ENCODE measurements around the gene IGF2R.

Gene IGF2R

DNA sequence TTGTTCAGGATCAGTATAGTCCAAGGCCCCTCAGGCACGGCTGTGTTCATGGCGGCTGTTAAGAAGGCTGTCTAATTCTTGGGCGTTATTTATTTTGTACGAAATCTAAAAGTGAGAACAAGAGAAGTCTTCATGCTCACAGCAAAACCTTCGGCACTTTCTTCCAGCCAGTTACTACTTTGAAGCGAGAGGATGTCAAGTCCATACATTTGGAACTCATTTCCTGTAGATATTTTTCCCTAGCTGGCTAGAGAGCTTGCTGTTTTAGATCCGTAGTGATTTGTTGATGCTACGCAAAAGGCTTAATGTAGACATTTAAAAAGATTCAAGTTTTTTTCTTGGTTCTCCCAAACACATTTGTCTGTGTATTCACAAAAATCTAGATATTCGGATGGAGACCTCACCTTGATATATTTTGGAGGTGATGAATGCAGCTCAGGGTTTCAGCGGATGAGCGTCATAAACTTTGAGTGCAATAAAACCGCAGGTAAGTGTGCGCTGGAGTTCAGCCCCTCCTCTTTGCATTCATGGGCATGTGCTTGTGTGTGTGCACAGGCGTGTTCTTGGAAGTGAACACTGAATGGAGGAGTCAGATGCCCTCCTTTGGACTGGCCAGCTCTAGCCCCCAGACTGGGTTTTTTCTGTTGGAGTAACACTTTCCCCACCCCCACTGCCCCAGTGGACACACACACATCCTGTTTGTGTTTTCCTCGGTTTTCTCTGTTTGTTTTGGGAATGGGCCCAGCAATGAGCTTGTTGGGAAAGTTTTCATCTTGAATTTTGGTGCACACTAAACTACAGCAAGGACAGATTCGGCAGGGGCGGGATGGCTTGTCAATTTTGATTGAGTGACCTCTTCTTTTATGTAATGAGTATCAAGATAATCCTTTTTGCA lies 65.4 kb downstream of the IGF2R start:
- Histone ChIP-seq H3K4me2 (ENCODE audit: low read length) (no peak overlapping the region), H3K4me3 (ENCODE audit: low read length) (no peak overlapping the region), H3K79me2 (ENCODE audit: control insufficient read depth, low read length) (no peaks in the 10 kb centered on the region), H3K4me1 (ENCODE audit: control insufficient read depth, low read length) (no peaks in the 10 kb centered on the region), H3K36me3 (ENCODE audit: control insufficient read depth, low read length) (peaks cover 28% of the 10 kb centered on the region), H3F3A (ENCODE audit: control insufficient read depth, insufficient read depth) (no peaks in the 10 kb centered on the region), H3K9me2 (replicated peaks; ENCODE audit: control insufficient read depth, low read length) (no peaks in the 10 kb centered on the region), H4K20me1 (ENCODE audit: control insufficient read depth, insufficient read depth, low read depth, low read length) (no peaks in the 10 kb centered on the region), H3K9me3 (ENCODE audit: control insufficient read depth, insufficient read depth, low read length) (no peaks in the 10 kb centered on the region), H3K27ac (ENCODE audit: low read depth, low read length) (no peak overlapping the region), H3K27me3 (ENCODE audit: control insufficient read depth, low read length) (no peaks in the 10 kb centered on the region)
- TF ChIP-seq, protein P1, sequence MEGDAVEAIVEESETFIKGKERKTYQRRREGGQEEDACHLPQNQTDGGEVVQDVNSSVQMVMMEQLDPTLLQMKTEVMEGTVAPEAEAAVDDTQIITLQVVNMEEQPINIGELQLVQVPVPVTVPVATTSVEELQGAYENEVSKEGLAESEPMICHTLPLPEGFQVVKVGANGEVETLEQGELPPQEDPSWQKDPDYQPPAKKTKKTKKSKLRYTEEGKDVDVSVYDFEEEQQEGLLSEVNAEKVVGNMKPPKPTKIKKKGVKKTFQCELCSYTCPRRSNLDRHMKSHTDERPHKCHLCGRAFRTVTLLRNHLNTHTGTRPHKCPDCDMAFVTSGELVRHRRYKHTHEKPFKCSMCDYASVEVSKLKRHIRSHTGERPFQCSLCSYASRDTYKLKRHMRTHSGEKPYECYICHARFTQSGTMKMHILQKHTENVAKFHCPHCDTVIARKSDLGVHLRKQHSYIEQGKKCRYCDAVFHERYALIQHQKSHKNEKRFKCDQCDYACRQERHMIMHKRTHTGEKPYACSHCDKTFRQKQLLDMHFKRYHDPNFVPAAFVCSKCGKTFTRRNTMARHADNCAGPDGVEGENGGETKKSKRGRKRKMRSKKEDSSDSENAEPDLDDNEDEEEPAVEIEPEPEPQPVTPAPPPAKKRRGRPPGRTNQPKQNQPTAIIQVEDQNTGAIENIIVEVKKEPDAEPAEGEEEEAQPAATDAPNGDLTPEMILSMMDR (IDR thresholded peaks at IDR 0.05; ENCODE audit: low read depth, low read length, poor library complexity, severe bottlenecking): no peak
- TF ChIP-seq EZH2phosphoT487 (IDR thresholded peaks at IDR 0.05; ENCODE audit: borderline replicate concordance, low read length): no peak

DNA sequence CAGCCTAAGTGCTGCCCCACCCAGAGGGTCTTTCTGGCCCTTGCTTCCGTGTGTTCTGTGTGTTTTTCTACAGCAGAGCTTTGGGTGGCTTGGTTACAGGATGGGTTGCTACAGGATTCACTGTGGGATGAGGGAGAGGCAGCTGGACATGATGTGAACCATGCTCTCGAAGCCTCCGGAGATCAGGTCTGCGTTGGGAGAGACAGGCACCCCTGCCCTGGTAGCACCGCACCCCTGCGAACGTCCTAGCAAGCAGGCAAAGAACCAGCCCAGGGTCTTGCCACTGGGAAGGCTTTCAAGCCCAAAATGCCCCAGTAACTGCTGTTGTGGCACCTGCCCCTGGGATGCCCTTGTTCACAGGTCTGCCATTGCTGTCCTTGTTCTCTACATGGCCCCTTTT lies 66.4 kb downstream of the IGF2R start:
- H3K27ac ChIP-seq (ENCODE audit: low read depth, low read length): no peak overlapping the region
- no peaks in the 10 kb centered on the region for H3K79me2 ChIP-seq (ENCODE audit: control insufficient read depth, low read length)
- H3K27me3 ChIP-seq (ENCODE audit: control insufficient read depth, low read length): no peaks in the 10 kb centered on the region
- no peaks in the 10 kb centered on the region for H3K9me2 ChIP-seq (replicated peaks; ENCODE audit: control insufficient read depth, low read length)
- no peaks in the 10 kb centered on the region for H4K20me1 ChIP-seq (ENCODE audit: control insufficient read depth, insufficient read depth, low read depth, low read length)
- H3K4me2 ChIP-seq (ENCODE audit: low read length): no peak overlapping the region
- peaks cover 23% of the 10 kb centered on the region for H3K36me3 ChIP-seq (ENCODE audit: control insufficient read depth, low read length)
- no peaks in the 10 kb centered on the region for H3K4me1 ChIP-seq (ENCODE audit: control insufficient read depth, low read length)
- no peaks in the 10 kb centered on the region for H3F3A ChIP-seq (ENCODE audit: control insufficient read depth, insufficient read depth)
- no peak overlapping the region for H3K4me3 ChIP-seq (ENCODE audit: low read length)
- no peaks in the 10 kb centered on the region for H3K9me3 ChIP-seq (ENCODE audit: control insufficient read depth, insufficient read depth, low read length)
- TF ChIP-seq EZH2phosphoT487 (IDR thresholded peaks at IDR 0.05; ENCODE audit: borderline replicate concordance, low read length): no peak
- TF ChIP-seq, protein P1 (IDR thresholded peaks at IDR 0.05; ENCODE audit: low read depth, low read length, poor library complexity, severe bottlenecking): no peak

DNA sequence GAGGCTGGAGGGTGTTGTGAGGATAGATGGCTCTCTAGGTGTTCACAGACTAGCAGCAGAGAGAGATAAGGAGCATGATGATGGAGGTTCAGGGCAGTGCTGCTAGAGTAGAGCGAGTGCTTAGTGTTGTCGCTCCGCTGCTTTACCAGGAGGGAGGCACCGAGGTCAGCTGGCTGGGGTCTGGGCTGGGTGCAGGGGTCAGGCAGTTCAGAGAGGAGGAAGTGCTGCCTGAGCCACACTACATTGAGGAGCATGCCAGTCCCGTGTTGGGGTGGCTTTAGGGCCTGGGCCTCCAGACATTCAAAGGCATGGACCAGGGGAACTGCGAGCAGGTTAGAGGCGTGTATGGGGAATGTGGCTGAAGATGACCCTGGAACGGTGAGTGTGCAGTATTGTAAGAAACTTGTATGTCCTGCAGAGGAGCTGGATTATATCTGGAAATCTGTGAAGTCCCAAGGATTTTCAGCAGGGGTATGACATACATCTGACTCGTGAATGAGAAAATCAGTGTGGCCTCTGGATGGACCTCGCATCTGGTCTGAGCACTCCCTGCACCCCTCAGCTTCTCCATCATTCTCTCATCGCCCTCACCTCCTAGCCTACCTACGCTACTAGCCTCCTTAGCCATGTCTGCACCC lies 66.9 kb downstream of the IGF2R start:
- H3K4me1 ChIP-seq (ENCODE audit: control insufficient read depth, low read length): no peaks in the 10 kb centered on the region
- no peak overlapping the region for H3K4me2 ChIP-seq (ENCODE audit: low read length)
- H3K4me3 ChIP-seq (ENCODE audit: low read length): no peak overlapping the region
- H3K79me2 ChIP-seq (ENCODE audit: control insufficient read depth, low read length): no peaks in the 10 kb centered on the region
- H3K27me3 ChIP-seq (ENCODE audit: control insufficient read depth, low read length): no peaks in the 10 kb centered on the region
- TF ChIP-seq EZH2phosphoT487 (IDR thresholded peaks at IDR 0.05; ENCODE audit: borderline replicate concordance, low read length): no peak
- TF ChIP-seq, protein P1 (IDR thresholded peaks at IDR 0.05; ENCODE audit: low read depth, low read length, poor library complexity, severe bottlenecking): no peak
- no peaks in the 10 kb centered on the region for H3K9me3 ChIP-seq (ENCODE audit: control insufficient read depth, insufficient read depth, low read length)
- no peak overlapping the region for H3K27ac ChIP-seq (ENCODE audit: low read depth, low read length)
- no peaks in the 10 kb centered on the region for H3K9me2 ChIP-seq (replicated peaks; ENCODE audit: control insufficient read depth, low read length)
- no peaks in the 10 kb centered on the region for H4K20me1 ChIP-seq (ENCODE audit: control insufficient read depth, insufficient read depth, low read depth, low read length)
- peaks cover 26% of the 10 kb centered on the region for H3K36me3 ChIP-seq (ENCODE audit: control insufficient read depth, low read length)
- no peaks in the 10 kb centered on the region for H3F3A ChIP-seq (ENCODE audit: control insufficient read depth, insufficient read depth)
